ENCODE measurements around the gene P2RY13.

The P2RY13 gene

DNA sequence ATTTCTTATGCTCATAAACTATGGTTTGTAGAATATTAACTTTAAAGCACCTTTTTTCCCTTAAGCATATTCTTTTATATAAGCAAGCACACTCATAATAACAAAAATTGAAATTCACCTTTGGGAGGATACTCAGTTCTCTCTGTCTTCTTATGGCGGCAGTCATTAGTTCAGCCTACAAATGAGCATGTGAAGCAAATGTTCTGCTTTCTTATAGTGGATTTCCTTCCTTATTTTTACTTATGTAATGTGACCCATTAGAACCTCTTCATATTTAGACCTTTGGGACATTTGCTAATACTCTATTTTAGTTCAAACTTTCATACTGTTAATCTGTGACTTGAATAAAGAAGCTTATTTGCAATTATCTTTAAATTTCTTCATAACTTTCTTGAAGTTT lies at the start of gene P2RY13:
Gene P2RY13, minus strand, starts transcription at position 187 of the 400 bp plus-strand sequence. Its CDS starts 21 bp downstream, at position 166.
- in situ Hi-C loops (cut with MboI; ENCODE audit: low sequenced_read_pairs): no loop called here

DNA sequence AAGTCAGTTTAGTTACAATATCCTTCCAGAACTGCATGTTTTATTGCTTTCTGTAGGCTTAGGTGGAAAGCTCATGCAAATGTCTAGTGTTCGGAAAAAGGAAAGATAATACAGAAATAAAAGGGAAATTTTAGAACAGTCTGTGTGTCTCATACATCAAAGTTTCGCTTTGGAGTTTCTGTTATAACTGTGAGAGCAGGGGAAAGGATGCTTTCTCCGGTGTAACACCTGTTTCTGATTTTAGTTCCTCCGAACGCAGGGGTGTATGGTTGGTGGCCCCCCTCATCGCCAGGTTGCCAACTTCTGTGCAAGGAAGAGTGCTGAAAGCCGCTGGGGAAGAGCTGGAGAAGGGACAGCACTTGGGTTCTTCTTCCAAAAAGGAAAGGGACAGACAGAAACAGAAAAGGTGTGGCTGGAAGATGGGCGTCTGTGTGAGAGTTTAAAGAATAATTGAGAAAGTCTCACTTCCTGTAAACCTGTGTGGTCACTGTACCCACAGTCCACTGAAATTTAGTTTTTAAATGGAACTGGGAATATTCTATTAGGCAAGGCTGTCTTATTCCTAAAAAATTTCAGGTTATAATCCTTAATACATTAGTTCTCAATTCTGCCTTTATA lies 48.5 kb upstream of the P2RY13 start:
- in situ Hi-C loops (cut with MboI; ENCODE audit: low sequenced_read_pairs): no loop called here

DNA sequence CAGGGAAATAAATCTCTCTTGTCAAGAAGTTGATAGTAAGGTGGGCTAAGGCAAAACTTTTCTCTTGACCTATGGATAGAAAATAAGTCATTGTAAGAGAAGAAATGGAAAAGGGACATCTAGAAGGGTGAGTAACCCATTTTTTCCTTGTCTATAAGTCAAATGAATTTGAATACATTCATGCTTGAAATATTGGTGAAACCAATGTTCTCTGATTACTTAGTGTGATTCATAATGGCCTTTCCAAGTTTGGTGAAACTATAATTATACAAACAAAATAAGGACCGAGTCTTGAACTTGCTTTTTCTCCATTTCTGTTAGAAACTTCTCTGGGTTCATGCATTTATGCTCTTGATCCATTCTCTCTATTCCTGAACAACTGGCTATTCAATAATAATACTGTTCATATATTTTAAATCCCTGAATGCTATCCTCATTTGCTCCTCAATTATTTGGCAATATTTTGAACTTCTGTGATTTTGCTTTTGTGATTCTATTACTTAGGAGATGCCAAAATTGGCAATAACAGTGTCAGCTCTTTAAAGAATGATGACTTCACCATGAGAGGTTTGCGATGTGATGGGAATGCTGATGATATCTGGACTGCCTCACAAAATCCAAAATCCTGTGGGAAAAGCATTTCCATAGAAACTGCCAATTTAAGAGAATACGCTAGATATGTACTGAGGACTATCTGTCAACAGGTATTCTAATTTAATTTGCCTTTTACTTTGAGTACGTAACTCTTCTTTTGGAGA lies 42.9 kb upstream of the P2RY13 start:
- in situ Hi-C loops (cut with MboI; ENCODE audit: low sequenced_read_pairs): no loop called here

DNA sequence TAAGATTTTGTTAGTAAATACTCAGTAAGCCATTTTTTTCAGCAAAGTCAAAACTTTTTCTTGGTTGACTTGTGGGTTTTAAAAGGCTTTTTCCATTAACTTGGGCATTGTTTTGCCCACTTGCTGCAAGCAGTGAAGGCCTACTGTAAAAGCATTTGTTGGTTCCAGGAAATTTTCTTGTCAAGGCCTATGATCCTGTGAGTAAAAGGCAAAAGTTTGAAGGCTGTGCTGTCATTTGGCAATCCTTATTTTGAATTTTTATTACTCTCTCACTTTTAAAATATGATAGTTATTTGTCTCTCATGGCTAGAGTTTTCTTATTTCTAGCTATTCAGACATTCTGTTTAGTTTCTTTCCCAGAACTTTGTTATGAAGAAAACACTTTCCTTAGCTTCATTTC lies 42.2 kb upstream of the P2RY13 start:
- in situ Hi-C loops (cut with MboI; ENCODE audit: low sequenced_read_pairs): no loop called here

DNA sequence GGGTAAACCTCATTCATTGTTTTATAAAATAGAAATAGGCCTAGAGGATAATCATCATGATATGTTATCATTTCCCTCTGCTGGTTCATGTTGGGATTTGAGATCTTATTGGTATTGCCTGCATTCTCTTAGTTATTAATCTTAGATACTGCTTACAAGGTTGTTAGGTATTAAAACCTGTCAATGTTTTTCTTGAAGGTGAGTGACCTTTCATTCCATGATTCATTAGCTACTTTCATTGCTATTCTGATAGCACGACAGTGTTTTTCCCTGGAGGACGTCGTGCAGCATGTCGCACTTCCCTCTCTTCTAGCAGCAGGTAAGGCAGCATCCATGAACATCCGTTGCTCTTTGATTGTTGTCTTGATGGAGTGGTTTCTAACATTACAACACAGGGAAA lies 38.1 kb upstream of the P2RY13 start:
- in situ Hi-C loops (cut with MboI; ENCODE audit: low sequenced_read_pairs): no loop called here

DNA sequence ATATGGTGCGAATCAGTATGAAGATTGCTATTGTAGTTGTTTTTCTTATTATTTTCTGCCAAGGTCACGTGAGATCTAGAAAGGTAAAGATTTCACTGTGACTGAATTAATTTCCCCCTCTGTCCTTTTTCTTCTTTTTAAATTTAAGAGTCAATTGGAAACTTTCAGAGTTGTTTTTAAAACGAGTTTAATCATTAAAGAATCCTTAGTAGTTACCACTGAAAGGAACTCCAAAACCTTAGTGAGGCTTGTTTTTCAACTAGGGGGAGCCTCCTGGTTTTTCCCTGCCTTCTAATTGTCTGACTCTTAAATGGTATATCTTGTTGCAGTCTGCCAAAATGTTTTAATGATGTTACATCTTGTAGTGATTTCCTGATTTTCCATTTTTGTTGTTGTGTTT lies 37.6 kb upstream of the P2RY13 start:
- in situ Hi-C loops (cut with MboI; ENCODE audit: low sequenced_read_pairs): no loop called here

DNA sequence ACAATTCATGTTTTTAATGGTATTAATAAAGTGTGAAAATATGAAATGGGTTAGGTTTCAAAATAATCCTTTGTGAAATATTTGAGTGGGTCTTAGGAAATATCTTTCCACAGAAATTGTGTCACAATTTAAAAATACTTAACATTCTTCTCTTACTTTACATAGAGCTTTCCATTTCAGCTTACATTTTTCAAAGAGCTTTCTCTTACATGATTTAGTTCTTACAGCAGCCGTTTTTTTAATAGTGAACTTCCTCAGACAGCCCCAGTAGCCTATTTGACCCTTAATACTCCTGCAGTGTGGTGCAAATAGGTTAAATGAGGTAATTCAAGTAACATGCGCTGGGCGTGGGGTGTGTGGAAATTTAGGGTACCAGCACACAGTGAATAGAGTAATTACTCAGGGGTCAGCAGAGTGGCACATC lies 33.4 kb upstream of the P2RY13 start:
- in situ Hi-C loops (cut with MboI; ENCODE audit: low sequenced_read_pairs): no loop called here

DNA sequence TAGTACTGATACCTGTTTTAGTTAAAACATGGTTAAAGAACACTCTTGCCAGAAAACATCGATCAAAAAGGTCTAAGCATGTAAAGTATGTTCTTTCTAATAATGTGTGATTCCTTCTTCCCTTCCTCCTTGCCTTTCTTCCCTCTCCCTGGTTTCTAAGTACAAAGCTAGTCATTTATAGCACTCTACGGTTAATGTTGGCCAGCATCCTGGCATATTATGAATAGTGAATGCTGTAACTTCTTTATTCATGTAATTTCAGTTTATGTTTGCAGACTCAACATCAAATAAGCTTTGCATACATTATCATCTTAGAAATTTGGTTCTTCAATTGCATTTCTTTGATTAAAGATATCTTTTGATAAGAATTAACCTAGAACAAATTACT lies 28.1 kb upstream of the P2RY13 start:
- in situ Hi-C loops (cut with MboI; ENCODE audit: low sequenced_read_pairs): no loop called here

DNA sequence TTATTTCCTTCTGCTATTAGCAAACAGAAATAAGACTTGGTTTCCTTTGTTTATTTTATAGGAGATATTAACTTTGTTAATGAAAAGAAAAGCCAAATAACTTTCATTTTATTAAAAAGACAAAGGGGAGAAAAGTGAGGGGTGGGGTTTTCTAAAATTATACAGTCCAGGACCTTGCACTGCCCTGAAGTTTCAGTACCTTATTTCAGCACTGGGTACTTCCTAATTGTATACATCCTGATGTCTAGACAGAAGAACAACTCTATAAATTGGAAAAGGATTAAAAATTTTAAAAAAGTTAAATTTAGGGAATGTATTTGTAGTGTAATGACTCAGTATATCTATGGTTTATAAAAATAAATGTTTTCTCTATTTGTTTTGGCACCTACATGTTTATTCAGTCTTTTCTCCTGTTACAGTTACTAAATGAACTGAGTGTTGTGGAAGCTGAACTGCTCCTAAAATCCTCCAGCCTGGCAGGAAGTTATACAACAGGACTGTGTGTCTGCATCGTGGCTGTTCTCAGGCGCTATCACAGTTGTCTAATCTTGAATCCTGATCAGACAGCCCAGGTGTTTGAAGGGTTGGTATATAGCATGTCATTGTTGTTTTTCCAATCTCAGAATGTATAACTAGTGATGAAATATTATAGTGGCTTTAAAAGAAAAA lies 27.6 kb upstream of the P2RY13 start:
- in situ Hi-C loops (cut with MboI; ENCODE audit: low sequenced_read_pairs): no loop called here

DNA sequence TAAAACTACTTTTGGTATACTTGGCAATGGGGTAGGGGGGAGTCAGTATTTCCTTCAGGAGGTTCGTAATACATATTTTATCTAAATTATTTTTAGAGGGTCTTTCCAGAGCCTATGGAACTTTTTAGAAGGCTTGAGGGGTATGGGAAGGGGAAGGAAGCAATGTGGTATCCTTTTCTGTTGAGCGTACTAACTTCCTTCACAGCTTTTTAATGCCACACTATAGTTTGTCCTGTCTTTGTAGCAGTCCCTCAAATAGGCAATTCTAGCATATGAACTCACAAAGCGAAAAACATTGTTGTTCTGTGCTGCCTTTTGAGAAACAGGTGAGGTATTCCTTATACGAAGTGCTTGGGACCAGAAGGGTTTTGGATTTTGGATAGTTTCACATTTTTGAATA lies 22.3 kb upstream of the P2RY13 start:
- in situ Hi-C loops (cut with MboI; ENCODE audit: low sequenced_read_pairs): no loop called here

DNA sequence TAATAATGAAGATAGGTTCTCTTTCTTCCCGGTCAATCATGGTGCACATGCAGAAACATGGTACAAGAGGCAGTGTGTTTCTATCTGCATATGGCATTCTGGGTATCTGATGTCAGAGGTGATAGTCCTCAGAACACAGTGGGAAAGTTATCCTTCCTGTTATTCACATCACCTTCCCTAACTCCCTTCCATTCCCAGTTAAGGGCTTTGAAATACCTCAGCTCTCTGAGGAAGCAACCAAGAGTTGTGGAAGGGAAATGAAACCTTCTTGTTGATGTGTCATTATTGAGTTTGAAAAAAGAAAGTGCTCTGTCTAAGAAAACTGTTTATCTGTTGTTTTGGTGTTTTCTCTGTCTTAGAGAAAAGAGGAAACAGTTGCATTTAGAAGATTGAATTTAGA lies 21.9 kb upstream of the P2RY13 start:
- in situ Hi-C loops (cut with MboI; ENCODE audit: low sequenced_read_pairs): no loop called here

DNA sequence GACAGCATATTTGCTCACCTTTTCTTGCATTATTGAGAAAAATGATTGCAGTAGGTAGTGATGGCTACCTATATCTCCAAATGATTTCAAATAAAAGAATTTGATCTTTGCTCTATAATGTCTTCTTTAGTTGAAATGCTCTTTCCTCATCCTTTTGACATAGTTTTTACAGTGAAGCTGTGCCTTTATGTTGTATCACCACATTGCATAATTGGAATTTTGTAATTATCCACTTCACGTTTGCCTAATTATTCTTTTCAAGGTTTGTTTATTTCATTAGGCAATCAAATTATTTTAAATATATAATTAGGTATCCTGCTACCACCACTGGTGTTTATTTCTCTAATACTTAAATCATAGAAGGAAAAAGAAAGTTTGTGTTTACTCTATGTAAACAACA lies 21.3 kb upstream of the P2RY13 start:
- in situ Hi-C loops (cut with MboI; ENCODE audit: low sequenced_read_pairs): no loop called here

DNA sequence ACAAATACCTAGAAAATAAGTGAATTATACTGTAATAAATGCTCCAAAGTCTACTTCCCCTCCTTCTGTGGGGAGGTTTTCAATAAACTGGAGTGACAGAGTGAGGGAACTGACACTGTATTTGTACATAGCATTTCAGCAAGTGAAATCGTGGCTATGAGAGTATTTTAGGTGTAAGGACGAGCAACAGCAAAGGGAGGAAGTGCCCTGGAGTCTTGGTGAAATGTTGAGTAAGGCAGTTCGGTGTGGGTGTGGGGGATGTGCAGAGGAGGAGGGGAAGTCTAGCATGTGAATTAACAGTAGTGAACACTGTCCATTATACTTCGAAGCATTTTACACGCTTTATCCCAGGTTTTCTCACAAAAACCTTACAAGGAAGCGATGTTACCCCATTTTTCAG lies 18.1 kb upstream of the P2RY13 start:
- in situ Hi-C loops (cut with MboI; ENCODE audit: low sequenced_read_pairs): no loop called here

DNA sequence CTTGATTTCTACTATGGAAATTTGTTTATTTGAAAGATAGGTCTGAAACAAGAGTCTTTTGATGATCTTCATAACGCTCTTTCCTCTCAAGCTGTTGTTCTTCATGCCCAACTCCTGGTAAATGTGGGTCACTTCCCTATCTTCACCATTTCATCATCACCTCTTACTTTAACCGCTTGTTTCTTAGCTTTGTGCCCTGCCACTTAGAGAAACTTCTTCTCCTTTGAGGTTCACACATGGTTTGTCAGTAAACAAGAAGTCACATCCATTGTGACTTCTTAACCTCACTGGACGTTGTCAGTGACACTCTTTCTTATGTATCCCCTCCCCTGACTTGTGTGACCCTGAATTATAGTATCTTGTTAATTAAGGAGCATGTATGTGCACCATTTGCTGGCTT lies 16.9 kb upstream of the P2RY13 start:
- in situ Hi-C loops (cut with MboI; ENCODE audit: low sequenced_read_pairs): no loop called here

DNA sequence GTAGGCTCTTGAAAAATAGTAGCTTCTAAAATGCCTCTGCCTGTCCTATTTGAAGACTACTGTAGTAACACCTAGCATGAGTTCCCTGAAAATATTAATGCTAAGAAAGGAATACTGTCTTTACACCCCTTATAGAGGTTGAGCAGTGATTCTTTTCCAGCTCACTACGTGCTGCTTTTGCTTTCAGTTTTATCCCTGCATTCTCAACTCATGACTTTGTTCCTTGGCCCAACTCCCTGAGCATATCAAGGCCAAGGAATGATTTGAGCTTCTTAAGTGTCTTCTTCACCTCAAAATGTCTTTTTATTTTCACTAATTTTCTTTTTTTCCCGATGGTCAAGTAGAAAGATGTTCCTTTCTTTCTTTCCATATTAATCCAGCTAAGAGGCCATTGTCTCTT lies 16.5 kb upstream of the P2RY13 start:
- in situ Hi-C loops (cut with MboI; ENCODE audit: low sequenced_read_pairs): no loop called here

DNA sequence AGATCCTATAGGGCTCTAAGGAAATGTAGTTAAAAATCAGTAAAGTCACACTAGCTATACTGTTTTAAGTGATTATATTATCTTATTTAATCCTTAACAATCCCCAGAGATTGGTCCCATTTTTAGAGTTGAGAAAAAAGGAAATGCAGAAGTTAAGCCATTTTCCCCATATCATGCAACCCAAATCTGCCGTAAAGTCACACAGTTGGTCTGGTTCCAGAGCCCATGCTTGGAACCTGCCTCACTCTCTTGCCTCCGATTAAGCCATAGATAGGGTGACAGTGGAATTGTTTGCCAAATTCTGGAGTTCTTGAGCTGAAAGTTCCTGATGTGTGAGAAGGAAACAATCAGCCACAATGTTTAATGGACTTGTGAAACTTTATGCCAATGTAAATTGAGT lies 2.3 kb upstream of the P2RY13 start:
- in situ Hi-C loops (cut with MboI; ENCODE audit: low sequenced_read_pairs): no loop called here

DNA sequence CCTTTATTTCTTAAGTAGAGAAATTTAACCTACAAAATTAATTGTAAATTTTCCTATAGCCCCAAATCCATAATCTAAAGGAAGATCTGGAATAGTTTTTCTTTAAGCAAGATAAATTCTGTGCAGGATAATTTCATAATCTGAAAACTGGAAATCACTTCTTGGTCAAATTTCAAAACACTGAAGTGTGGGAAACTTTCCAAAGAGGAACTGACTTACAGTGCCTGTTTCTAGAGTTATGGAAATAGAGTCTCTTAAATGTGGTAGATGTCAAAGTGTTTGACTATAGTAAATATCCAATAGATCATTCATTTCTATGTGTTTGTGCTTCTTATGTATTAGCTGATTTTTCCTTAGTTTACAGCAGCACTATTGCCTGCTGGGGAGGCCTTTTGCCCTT lies 1.6 kb upstream of the P2RY13 start:
- in situ Hi-C loops (cut with MboI; ENCODE audit: low sequenced_read_pairs): no loop called here

DNA sequence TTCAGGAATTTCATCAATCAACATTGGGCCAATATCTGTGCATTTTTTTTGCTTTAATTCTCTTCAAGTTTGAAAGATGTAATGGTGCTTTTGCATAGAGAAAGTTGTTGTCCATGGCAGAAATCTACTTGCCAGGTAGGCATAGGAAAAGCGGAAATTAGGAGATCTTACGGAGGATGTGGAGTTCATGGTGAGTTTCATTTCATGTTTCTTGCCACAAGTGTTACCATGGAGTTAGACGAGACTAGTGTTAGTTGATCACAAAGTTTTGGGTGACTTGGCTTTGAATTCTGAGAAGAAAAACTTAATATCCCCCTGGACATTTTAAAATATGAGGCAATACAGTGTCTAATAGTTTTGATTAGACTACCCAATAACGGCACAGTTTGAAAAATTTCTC lies 1.0 kb upstream of the P2RY13 start:
- in situ Hi-C loops (cut with MboI; ENCODE audit: low sequenced_read_pairs): no loop called here

DNA sequence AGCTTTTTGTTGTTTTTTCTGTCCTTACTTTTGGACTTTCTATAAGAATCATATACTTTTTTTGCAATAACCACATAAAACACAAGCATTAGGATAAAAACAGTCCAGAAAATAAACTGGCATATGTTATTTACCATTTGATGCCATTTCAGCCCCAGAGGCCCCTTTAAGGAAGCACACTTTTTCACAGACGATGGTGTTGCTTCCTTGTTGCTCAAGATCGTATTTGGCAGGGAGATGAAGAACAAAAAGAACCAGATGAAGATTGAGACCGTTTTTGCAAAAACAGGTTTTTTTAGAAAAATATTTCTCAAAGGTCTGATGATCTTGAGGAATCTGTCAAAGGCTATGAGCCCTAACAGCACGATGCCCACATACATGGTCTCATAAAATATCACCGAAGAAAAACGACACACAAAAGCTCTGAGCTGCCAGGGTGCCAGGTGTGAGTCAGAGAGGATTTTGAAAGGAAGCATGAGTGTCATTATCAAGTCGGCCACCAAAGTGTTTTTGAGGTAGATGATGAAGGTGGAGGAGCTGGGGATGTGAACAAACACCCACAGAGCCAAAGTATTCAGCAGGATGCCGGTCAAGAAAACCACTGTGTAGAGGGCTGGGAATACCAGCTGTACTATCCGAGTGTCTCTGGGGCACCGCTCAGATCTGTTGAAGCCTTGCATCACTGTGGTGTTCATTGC lies 902 bp downstream of the P2RY13 start:
- in situ Hi-C loops (cut with MboI; ENCODE audit: low sequenced_read_pairs): no loop called here

DNA sequence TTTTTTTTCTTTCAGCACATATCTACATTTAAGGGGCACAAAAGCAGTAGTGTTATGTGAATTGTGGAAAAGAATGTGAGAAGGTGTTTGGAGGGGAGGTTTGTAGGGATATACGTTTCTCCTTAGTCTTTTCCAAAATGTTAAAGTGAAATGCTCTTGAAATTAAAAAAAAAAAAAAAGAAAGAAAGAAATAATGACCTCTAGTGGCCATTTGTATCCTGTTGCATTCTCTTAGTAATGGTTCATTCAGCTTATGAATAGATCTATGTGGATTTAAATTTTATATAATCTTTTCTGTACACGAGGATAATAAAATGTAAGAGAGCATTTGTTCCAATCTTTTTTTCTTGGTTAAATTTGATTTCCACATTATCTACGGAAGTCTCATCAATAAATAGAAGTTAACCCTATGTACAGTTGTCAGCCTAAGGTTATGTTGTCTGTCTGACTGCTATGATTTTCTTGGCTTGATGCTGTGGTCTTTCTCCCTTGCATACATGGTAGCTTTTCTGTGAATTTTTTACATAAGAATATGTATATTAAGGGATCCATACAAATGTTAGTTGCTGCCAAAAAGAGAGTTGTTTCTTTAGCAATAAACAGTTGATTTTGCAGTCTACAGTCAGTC lies 1.7 kb downstream of the P2RY13 start:
- in situ Hi-C loops (cut with MboI; ENCODE audit: low sequenced_read_pairs): no loop called here

DNA sequence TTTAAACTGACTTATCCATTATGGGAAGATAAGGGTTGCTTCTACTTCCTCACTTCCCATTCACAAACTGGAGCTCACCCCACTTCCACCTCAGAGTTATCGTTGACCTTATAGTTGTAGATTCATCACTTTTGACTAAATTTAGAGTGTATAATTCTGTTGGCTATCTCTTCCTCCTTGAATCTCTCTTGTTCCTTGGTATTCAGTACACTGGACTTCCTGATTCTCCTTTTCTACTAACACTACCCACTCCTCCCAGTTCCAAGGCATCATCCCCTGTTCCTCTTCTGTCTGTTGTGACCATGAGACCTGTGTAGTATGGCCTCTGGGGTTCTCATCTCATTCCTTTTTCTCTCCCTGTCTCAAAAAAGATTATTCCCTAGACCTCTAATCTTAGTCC lies 6.8 kb downstream of the P2RY13 start:
- in situ Hi-C loops (cut with MboI; ENCODE audit: low sequenced_read_pairs): no loop called here

Measured in HL-60/S4 treated with retinoic acid at 250 ng/mL for 4 days and 3 days (cell line).